SK-N-SH treated with all-trans-retinoic acid at 6 μM for 48 hours (cell line): ENCODE data around the gene TTYH3.

Experiments used
- CREB5 ChIP-seq: fragments of 250-450 bp; sonication (Bioruptor Pico); IDR thresholded peaks from 2 replicates; pipeline ENCODE4 v1.5.1; 2020; ENCODE audit warnings: low read depth, mild to moderate bottlenecking, moderate library complexity
- ZFP3 ChIP-seq: fragments of 250-450 bp; sonication (Bioruptor Pico); IDR thresholded peaks from 2 replicates; pipeline ENCODE4 v1.5.0; 2020; ENCODE audit warnings: mild to moderate bottlenecking, moderate library complexity

- TF ChIP-seq CREB5 (no peak), ZFP3 (no peak)
These were observed 25.2 kb upstream of the TTYH3 start for GRCh38 chr7:2606539-2606936.
